ENCODE data around the gene ABHD14A. TPM values are rescaled to one million over a fixed set of nuclear protein-coding genes. Genes with fewer than 3 reads are reported as not detected.

ABHD14A gene
- total RNA-seq, 4 donors from 2014 or later, result 2.0 to 11.3 (median 7.7) TPM

DNA sequence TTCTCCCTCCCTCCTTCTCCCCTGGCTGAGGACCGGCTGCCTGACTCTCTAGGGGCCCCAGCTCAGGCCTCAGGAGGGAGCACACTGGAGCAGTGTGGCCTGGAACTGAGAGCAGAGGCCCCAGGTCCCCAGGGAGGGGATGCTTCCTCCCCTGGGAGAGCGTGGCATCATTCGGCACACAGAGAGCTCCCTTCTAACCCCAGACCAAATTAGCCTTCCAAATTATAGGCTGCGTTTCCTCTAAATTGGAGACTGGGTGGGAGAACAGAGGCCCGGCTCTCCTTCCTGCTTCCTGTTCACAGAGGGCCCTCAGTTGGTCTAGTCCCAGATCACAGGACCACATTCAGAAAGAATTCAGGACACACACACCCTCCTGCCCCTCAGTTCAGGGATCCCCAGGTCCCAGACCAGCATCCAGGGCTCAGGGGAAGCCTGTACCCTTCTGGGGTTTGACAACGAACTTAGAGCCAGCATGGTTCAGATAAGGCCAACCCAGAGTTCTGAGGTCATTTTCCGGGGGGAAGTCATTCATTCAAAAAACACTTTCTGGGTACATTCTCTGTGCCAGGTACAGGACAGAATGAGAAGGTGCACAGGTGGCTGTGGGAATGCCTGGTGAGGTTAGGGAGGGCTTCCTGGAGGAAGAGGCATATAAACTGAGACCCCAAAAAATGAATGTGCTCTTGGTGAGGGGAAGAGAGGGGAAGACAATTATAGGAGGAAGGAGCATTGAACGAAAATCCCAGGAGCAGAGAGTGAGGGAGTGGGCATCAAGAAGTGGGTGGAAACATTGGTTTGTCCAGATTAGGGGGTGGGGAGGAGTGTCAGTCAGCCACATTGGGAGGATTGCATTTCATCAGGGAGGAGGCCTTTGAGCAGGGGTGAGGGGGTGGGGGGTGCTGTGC lies 49.2 kb downstream of the ABHD14A start:
- Histone ChIP-seq H3K36me3 (no peaks in the 10 kb centered on the region), H3K27me3 (no peaks in the 10 kb centered on the region), H3K9me3 (no peaks in the 10 kb centered on the region), H3K4me3 (no peak overlapping the region), H3K4me1 (no peaks in the 10 kb centered on the region), H3K27ac (no peak overlapping the region)
- WGBS, 2 donors (ENCODE audit: low coverage in 1 of 2), result 69 to 70% methylated on average over 2 to 7 of the region's 8 CpGs
- in situ Hi-C loops (cut with MboI; ENCODE audit: low pct_ligation_motif_present in 1 of 4, low pct_unique_long_range_greater_than_20kb in 1 of 4, low sequenced_read_pairs in 3 of 4) (loop anchor here in 2 of 4 donors (25.0 kb wide), 1 partner anchor 313 kb away; no protein-coding TSS in a partner anchor), intact Hi-C loops (cut with DNase I; ENCODE audit: low total_unique reads) (no loop called here)
- no peak for TF ChIP-seq POLR2AphosphoS5 (IDR thresholded peaks at IDR 0.05)
- no peak for TF ChIP-seq EP300 (IDR thresholded peaks at IDR 0.05; ENCODE audit: low read depth)
- TF ChIP-seq, protein P1, sequence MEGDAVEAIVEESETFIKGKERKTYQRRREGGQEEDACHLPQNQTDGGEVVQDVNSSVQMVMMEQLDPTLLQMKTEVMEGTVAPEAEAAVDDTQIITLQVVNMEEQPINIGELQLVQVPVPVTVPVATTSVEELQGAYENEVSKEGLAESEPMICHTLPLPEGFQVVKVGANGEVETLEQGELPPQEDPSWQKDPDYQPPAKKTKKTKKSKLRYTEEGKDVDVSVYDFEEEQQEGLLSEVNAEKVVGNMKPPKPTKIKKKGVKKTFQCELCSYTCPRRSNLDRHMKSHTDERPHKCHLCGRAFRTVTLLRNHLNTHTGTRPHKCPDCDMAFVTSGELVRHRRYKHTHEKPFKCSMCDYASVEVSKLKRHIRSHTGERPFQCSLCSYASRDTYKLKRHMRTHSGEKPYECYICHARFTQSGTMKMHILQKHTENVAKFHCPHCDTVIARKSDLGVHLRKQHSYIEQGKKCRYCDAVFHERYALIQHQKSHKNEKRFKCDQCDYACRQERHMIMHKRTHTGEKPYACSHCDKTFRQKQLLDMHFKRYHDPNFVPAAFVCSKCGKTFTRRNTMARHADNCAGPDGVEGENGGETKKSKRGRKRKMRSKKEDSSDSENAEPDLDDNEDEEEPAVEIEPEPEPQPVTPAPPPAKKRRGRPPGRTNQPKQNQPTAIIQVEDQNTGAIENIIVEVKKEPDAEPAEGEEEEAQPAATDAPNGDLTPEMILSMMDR (IDR thresholded peaks at IDR 0.05), result no peak
- TF ChIP-seq POLR2A (IDR thresholded peaks at IDR 0.05), result no peak
- DNase-seq, result no peak

DNA sequence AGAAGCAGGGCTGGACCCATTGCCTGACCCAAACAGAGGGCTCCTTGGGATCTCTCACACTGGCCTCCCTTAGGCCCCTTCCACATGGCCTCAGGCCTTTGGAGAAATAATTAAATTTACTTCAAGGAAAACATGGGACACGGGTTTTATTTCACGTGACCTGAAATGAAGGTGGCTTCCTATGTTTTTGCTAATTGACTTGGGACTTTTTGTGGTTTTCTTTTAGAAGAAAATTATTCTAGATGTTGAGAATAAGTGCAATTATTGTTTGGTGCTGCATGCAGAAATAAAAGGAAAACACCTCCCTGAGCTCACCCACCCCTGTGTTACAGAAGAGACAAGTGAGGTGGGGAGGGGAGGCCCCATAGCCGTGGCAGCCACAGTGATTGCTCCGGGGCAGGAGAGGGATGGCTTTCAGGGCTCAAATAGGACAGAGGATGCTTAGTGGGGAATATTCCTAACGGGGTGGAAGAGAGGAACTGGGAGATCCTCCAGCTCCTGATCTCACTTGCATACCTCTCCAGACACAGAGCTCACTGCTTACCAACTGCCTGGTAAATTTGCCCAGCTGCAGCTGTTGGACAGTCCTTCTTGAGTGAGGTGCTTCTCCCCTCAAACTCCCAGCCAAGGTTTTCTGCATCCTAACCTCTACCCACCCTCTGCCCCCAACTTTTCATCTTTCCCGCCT lies 50.0 kb downstream of the ABHD14A start:
- H3K36me3 ChIP-seq, result no peaks in the 10 kb centered on the region
- H3K27me3 ChIP-seq, result no peaks in the 10 kb centered on the region
- intact Hi-C loops (cut with DNase I; ENCODE audit: low total_unique reads), result no loop called here
- in situ Hi-C loops (cut with MboI; ENCODE audit: low pct_ligation_motif_present in 1 of 4, low pct_unique_long_range_greater_than_20kb in 1 of 4, low sequenced_read_pairs in 3 of 4), result loop anchor here in 2 of 4 donors (25.0 kb wide), 1 partner anchor 312 kb away; no protein-coding TSS in a partner anchor
- DNase-seq, result no peak
- no peak overlapping the region for H3K4me3 ChIP-seq
- H3K4me1 ChIP-seq, result no peaks in the 10 kb centered on the region
- H3K9me3 ChIP-seq, result no peaks in the 10 kb centered on the region
- TF ChIP-seq EP300 (IDR thresholded peaks at IDR 0.05; ENCODE audit: low read depth), result no peak
- no peak overlapping the region for H3K27ac ChIP-seq
- 80 to 90% methylated on average over 3 to 6 of the region's 6 CpGs for WGBS, 2 donors (ENCODE audit: low coverage in 1 of 2)

DNA sequence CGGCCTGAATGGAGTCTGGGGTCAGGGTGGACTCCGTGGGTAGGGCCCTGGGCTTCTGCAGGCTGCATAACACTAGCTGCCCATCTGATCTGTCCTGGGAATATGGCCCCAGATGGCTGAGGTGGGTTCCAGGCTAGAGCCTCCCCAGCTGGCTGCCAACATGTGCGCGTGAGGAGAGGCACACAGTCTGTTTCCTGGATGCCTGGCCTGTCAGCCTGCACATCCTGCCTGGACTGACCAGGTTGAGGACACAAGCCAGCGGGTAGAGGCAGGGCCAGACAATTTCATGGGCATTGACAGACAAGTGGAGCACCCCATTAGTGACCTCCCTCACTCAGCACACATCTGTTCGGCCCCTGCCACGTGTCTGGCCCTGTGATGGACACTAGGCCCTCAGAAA lies 50.6 kb downstream of the ABHD14A start:
- WGBS, 2 donors (ENCODE audit: low coverage in 1 of 2), result 93% methylated on average over 7 of the region's 7 CpGs; no CpG with 5 or more reads in 1 of the 2 donors
- in situ Hi-C loops (cut with MboI; ENCODE audit: low pct_ligation_motif_present in 1 of 4, low pct_unique_long_range_greater_than_20kb in 1 of 4, low sequenced_read_pairs in 3 of 4) (no loop called here), intact Hi-C loops (cut with DNase I; ENCODE audit: low total_unique reads) (no loop called here)
- Histone ChIP-seq H3K4me1 (no peaks in the 10 kb centered on the region), H3K4me3 (no peak overlapping the region), H3K9me3 (no peaks in the 10 kb centered on the region), H3K27ac (no peak overlapping the region), H3K36me3 (no peaks in the 10 kb centered on the region), H3K27me3 (no peaks in the 10 kb centered on the region)
- no peak for TF ChIP-seq POLR2A (IDR thresholded peaks at IDR 0.05)
- TF ChIP-seq POLR2AphosphoS5 (IDR thresholded peaks at IDR 0.05), result no peak
- TF ChIP-seq EP300 (IDR thresholded peaks at IDR 0.05; ENCODE audit: low read depth), result no peak
- TF ChIP-seq, protein P1 (IDR thresholded peaks at IDR 0.05), result no peak
- no peak for DNase-seq

DNA sequence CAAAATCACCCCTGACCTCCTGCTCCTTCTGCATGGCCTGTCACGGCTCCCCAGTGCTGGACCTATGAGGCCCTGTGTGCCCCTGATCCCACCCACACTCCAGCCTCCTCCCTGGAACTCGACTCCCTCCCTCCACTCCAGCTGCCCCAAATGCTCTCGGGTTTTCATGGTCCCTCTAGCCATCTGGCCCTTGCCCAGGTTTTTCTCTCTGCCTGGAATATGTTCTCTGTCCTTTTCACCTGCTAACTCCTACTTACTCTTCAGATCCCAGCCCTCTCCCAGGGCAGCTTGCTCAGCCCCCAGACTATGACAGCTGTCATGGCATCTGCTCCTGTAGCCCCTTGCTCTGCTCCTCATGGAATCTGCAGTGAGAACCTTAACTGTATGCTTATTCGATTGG lies 51.2 kb downstream of the ABHD14A start:
- Histone ChIP-seq H3K4me3 (no peak overlapping the region), H3K27me3 (no peaks in the 10 kb centered on the region), H3K4me1 (no peaks in the 10 kb centered on the region), H3K9me3 (no peaks in the 10 kb centered on the region), H3K27ac (no peak overlapping the region), H3K36me3 (no peaks in the 10 kb centered on the region)
- in situ Hi-C loops (cut with MboI; ENCODE audit: low pct_ligation_motif_present in 1 of 4, low pct_unique_long_range_greater_than_20kb in 1 of 4, low sequenced_read_pairs in 3 of 4), result no loop called here
- DNase-seq, result no peak
- 60 to 72% methylated on average over 2 to 4 of the region's 4 CpGs for WGBS, 2 donors (ENCODE audit: low coverage in 1 of 2)
- intact Hi-C loops (cut with DNase I; ENCODE audit: low total_unique reads), result no loop called here
- TF ChIP-seq EP300 (IDR thresholded peaks at IDR 0.05; ENCODE audit: low read depth), result no peak
- TF ChIP-seq, protein P1 (IDR thresholded peaks at IDR 0.05), result no peak
- TF ChIP-seq POLR2A (IDR thresholded peaks at IDR 0.05), result no peak
- no peak for TF ChIP-seq POLR2AphosphoS5 (IDR thresholded peaks at IDR 0.05)
